GM12878 (cell line): ENCODE data around the gene KIF22. TPM values are rescaled to one million over a fixed set of nuclear protein-coding genes. Genes with fewer than 3 reads are reported as not detected.

Source experiments
- BCL11A ChIP-seq: IDR thresholded peaks from 2 replicates; pipeline ENCODE4 v1.6.1; 2011; ENCODE audit warnings: low read depth, low read length
- DPF2 ChIP-seq: fragments of 450-650 bp; IDR thresholded peaks from 2 replicates; pipeline ENCODE4 v1.6.1; 2017; ENCODE audit warnings: mild to moderate bottlenecking
- EGR1 ChIP-seq, 2 experiments: IDR thresholded peaks; 1 replicate in 1 of 2; 2 replicates in 1 of 2; pipeline ENCODE4 v1.6.1; 2011 to 2012; ENCODE audit warnings: low read depth in 2 of 2, low read length in 2 of 2, borderline replicate concordance in 1 of 2, mild to moderate bottlenecking in 1 of 2, moderate library complexity in 1 of 2
- GABPA ChIP-seq: IDR thresholded peaks from 2 replicates; pipeline ENCODE4 v1.6.1; 2014; ENCODE audit warnings: antibody characterized with exemption, low read depth, mild to moderate bottlenecking, inconsistent platforms
- HCFC1 ChIP-seq: fragments of 150-350 bp; IDR thresholded peaks from 2 replicates; pipeline ENCODE4 v1.6.1; 2014; ENCODE audit warnings: low read length
- HDAC6 ChIP-seq: fragments of 200-600 bp; sonication (generic); IDR thresholded peaks from one replicate; pipeline ENCODE4 v1.8.0; 2017; ENCODE audit warnings: antibody characterized with exemption; ENCODE audit not compliant: unreplicated experiment
- IRF4 ChIP-seq: IDR thresholded peaks from 2 replicates; pipeline ENCODE4 v1.6.1; 2011; ENCODE audit warnings: low read depth, low read length
- KAT2A ChIP-seq: conservative IDR thresholded peaks from 2 replicates; pipeline ENCODE4 v1.6.1; 2011; ENCODE audit warnings: low read depth, low read length; ENCODE audit not compliant: control insufficient read depth
- NFYA ChIP-seq: IDR thresholded peaks from 2 replicates; pipeline ENCODE4 v1.6.1; 2011; ENCODE audit warnings: low read depth, mild to moderate bottlenecking, low read length, improper control_type of control experiment, borderline replicate concordance
- NR2C1 ChIP-seq: fragments of 450-650 bp; IDR thresholded peaks from 2 replicates; pipeline ENCODE4 v1.6.1; 2017; ENCODE audit warnings: antibody characterized with exemption, mild to moderate bottlenecking, moderate library complexity
- POLR2A ChIP-seq: IDR thresholded peaks from 2 replicates; pipeline ENCODE4 v1.6.1; 2011; ENCODE audit warnings: low read depth, mild to moderate bottlenecking, low read length
- RUNX3 ChIP-seq: IDR thresholded peaks from 2 replicates; pipeline ENCODE4 v1.6.1; 2012; ENCODE audit warnings: low read length, inconsistent platforms
- SIX5 ChIP-seq: IDR thresholded peaks from 2 replicates; pipeline ENCODE4 v1.6.1; 2011; ENCODE audit warnings: mild to moderate bottlenecking, low read depth, low read length, moderate library complexity; ENCODE audit not compliant: severe bottlenecking
- TBL1XR1 ChIP-seq: IDR thresholded peaks from 2 replicates; pipeline ENCODE4 v1.6.1; 2012; ENCODE audit warnings: low read depth, low read length, improper control_type of control experiment
- ZBED1 ChIP-seq: IDR thresholded peaks from 2 replicates; pipeline ENCODE4 v1.6.1; 2016; ENCODE audit warnings: borderline replicate concordance
- polyA plus RNA-seq, 11 experiments: library from polyadenylated mRNA; depleted of rRNA in 4 of 11; unstranded in 6 of 11; stranded (reverse) in 5 of 11; fragments of >200 nt; fragmentation: Nextera tagmentation in 4 of 11; fragmentation: Illumina TruSeq in 1 of 11; extraction: Ambion mirVana in 4 of 11; extraction: Trizol in 1 of 11; gene quantifications; 1 replicate in 1 of 11; 2 replicates in 10 of 11; pipeline versions ENCODE4 v1.2.1 to v1.2.3, GENCODE V29; 2011 to 2016; ENCODE audit warnings: inconsistent platforms in 2 of 11, missing spikeins in 2 of 11, low read depth in 1 of 11
- total RNA-seq, 4 experiments: library from RNA; depleted of rRNA in 3 of 4; stranded (reverse); fragments of >200 nt in 3 of 4; fragmentation: Illumina TruSeq in 1 of 4; extraction: Trizol in 1 of 4; gene quantifications; 2 replicates each; pipeline versions ENCODE4 v1.2.1 to v1.2.3, GENCODE V29; 2013 to 2021
- TF ChIP-seq, protein P1 (sequence below): fragments of 450-650 bp; IDR thresholded peaks from 2 replicates; pipeline ENCODE4 v1.6.1; 2016; ENCODE audit warnings: mild to moderate bottlenecking, moderate library complexity, borderline replicate concordance
- TF ChIP-seq, protein P2 (sequence below): fragments of 450-650 bp; IDR thresholded peaks from 2 replicates; pipeline ENCODE4 v1.6.1; 2018; ENCODE audit warnings: borderline replicate concordance, mild to moderate bottlenecking; ENCODE audit not compliant: partially characterized antibody
- TF ChIP-seq, protein P3 (sequence below): fragments of 450-650 bp; IDR thresholded peaks from 2 replicates; pipeline ENCODE4 v1.6.1; 2017; ENCODE audit warnings: mild to moderate bottlenecking, moderate library complexity

KIF22 gene
- total and polyA plus RNA-seq, 10 of the 15 experiments (the other 5 are each of a cell fraction or from before 2014, with no cell fraction given): 7.6 to 158 (median 132) TPM

DNA sequence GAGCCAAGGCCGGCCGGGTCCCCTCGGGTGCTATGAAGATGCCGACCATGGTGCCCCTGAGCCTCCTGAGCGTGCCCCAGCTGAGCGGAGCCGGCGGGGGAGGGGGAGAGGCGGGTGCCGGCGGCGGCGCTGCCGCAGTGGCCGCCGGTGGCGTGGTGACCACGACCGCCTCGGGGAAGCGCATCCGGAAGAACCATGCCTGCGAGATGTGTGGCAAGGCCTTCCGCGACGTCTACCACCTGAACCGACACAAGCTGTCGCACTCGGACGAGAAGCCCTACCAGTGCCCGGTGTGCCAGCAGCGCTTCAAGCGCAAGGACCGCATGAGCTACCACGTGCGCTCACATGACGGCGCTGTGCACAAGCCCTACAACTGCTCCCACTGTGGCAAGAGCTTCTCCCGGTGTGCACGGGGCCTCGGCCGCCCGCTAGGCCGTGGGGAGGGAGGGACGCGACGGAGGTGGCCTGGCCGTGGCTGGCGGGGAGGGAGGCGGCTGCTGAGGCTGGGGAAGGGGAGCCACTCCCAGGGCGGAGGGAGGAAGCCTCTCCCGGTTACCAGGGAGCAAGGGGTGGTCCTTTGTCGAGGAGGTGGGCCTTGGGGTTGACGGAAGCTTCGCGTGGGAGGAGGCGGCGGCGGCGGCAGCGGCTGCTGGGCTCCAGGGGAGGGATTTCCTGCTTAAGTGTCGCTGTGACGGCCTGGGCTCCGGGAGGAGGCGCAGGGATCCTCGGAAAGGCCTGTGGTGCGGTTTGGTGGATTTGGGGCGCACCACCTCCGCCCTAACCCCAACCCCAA, 17.1 kb downstream of the KIF22 start (continued):
- TF ChIP-seq, protein P1, sequence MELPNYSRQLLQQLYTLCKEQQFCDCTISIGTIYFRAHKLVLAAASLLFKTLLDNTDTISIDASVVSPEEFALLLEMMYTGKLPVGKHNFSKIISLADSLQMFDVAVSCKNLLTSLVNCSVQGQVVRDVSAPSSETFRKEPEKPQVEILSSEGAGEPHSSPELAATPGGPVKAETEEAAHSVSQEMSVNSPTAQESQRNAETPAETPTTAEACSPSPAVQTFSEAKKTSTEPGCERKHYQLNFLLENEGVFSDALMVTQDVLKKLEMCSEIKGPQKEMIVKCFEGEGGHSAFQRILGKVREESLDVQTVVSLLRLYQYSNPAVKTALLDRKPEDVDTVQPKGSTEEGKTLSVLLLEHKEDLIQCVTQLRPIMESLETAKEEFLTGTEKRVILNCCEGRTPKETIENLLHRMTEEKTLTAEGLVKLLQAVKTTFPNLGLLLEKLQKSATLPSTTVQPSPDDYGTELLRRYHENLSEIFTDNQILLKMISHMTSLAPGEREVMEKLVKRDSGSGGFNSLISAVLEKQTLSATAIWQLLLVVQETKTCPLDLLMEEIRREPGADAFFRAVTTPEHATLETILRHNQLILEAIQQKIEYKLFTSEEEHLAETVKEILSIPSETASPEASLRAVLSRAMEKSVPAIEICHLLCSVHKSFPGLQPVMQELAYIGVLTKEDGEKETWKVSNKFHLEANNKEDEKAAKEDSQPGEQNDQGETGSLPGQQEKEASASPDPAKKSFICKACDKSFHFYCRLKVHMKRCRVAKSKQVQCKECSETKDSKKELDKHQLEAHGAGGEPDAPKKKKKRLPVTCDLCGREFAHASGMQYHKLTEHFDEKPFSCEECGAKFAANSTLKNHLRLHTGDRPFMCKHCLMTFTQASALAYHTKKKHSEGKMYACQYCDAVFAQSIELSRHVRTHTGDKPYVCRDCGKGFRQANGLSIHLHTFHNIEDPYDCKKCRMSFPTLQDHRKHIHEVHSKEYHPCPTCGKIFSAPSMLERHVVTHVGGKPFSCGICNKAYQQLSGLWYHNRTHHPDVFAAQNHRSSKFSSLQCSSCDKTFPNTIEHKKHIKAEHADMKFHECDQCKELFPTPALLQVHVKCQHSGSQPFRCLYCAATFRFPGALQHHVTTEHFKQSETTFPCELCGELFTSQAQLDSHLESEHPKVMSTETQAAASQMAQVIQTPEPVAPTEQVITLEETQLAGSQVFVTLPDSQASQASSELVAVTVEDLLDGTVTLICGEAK: no peak
- TF ChIP-seq HDAC6 (no peak), KAT2A (no peak), GABPA (no peak), DPF2 (peak; percentile 68; the same call in 1 of the 2 replicates), IRF4 (peak; percentile 32), NR2C1 (no peak), RUNX3 (no peak), POLR2A (peak; percentile 88), BCL11A (0 out of 2 replicates have a peak, but pooled peaks have one; percentile 5), TBL1XR1 (0 out of 2 replicates have a peak, but pooled peaks have one; percentile 4), EGR1 (IDR thresholded peaks at IDR 0.05; ENCODE audit: borderline replicate concordance in 1 of 2, low read depth in 2 of 2, low read length in 2 of 2) (peak in 1 of 2 experiments; percentile 92; a peak in 2 of 3 replicates), NFYA (no peak), ZBED1 (no peak), SIX5 (no peak), HCFC1 (no peak)
- TF ChIP-seq, protein P2, sequence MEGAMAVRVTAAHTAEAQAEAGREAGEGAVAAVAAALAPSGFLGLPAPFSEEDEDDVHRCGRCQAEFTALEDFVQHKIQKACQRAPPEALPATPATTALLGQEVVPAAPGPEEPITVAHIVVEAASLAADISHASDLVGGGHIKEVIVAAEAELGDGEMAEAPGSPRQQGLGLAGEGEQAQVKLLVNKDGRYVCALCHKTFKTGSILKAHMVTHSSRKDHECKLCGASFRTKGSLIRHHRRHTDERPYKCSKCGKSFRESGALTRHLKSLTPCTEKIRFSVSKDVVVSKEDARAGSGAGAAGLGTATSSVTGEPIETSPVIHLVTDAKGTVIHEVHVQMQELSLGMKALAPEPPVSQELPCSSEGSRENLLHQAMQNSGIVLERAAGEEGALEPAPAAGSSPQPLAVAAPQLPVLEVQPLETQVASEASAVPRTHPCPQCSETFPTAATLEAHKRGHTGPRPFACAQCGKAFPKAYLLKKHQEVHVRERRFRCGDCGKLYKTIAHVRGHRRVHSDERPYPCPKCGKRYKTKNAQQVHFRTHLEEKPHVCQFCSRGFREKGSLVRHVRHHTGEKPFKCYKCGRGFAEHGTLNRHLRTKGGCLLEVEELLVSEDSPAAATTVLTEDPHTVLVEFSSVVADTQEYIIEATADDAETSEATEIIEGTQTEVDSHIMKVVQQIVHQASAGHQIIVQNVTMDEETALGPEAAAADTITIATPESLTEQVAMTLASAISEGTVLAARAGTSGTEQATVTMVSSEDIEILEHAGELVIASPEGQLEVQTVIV: peak; percentile 32
- TF ChIP-seq, protein P3, sequence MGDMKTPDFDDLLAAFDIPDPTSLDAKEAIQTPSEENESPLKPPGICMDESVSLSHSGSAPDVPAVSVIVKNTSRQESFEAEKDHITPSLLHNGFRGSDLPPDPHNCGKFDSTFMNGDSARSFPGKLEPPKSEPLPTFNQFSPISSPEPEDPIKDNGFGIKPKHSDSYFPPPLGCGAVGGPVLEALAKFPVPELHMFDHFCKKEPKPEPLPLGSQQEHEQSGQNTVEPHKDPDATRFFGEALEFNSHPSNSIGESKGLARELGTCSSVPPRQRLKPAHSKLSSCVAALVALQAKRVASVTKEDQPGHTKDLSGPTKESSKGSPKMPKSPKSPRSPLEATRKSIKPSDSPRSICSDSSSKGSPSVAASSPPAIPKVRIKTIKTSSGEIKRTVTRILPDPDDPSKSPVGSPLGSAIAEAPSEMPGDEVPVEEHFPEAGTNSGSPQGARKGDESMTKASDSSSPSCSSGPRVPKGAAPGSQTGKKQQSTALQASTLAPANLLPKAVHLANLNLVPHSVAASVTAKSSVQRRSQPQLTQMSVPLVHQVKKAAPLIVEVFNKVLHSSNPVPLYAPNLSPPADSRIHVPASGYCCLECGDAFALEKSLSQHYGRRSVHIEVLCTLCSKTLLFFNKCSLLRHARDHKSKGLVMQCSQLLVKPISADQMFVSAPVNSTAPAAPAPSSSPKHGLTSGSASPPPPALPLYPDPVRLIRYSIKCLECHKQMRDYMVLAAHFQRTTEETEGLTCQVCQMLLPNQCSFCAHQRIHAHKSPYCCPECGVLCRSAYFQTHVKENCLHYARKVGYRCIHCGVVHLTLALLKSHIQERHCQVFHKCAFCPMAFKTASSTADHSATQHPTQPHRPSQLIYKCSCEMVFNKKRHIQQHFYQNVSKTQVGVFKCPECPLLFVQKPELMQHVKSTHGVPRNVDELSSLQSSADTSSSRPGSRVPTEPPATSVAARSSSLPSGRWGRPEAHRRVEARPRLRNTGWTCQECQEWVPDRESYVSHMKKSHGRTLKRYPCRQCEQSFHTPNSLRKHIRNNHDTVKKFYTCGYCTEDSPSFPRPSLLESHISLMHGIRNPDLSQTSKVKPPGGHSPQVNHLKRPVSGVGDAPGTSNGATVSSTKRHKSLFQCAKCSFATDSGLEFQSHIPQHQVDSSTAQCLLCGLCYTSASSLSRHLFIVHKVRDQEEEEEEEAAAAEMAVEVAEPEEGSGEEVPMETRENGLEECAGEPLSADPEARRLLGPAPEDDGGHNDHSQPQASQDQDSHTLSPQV: no peak
